ENCODE results near the gene ACTBL2. TPM values are rescaled to one million over a fixed set of nuclear protein-coding genes. Genes with fewer than 3 reads are reported as not detected.

ACTBL2 gene
- total RNA-seq, 4 donors from 2014 or later: not detected

GRCh38 chr5:57517250-57517649 is 34.6 kb upstream of the ACTBL2 start:
- WGBS, 2 donors: 89 to 96% methylated on average over 1 of the region's 1 CpG
- Histone ChIP-seq H3K9me3 (peaks cover 0 to 4% (median 0%) of the 10 kb centered on the region in 4 donors), H3K4me3 (no peak overlapping the region), H3K27me3 (no peaks in the 10 kb centered on the region), H3K36me3 (no peaks in the 10 kb centered on the region), H3K4me1 (no peaks in the 10 kb centered on the region), H3K27ac (no peak overlapping the region)
- DNase-seq (ENCODE audit: low spot score in 2 of 2): no peak
- TF ChIP-seq EP300 (IDR thresholded peaks at IDR 0.05): no peak
- no peak for TF ChIP-seq CTCF (IDR thresholded peaks at IDR 0.05)
- TF ChIP-seq POLR2A (IDR thresholded peaks at IDR 0.05): no peak

- Histone ChIP-seq H3K4me1 (no peaks in the 10 kb centered on the region), H3K9me3 (no peaks in the 10 kb centered on the region), H3K36me3 (no peaks in the 10 kb centered on the region), H3K4me3 (no peak overlapping the region), H3K27me3 (no peaks in the 10 kb centered on the region), H3K27ac (no peak overlapping the region)
- DNase-seq (ENCODE audit: low spot score in 2 of 2): no peak
- WGBS, 2 donors: 94 to 97% methylated on average over 2 of the region's 2 CpGs
- no peak for TF ChIP-seq POLR2A (IDR thresholded peaks at IDR 0.05)
- TF ChIP-seq CTCF (IDR thresholded peaks at IDR 0.05): no peak
- no peak for TF ChIP-seq EP300 (IDR thresholded peaks at IDR 0.05)
These were observed 31.2 kb upstream of the ACTBL2 start for GRCh38 chr5:57513785-57514184.

- WGBS, 2 donors: 98 to 100% methylated on average over 1 of the region's 1 CpG
- H3K9me3 ChIP-seq: no peaks in the 10 kb centered on the region
These were observed 28.7 kb upstream of the ACTBL2 start for GRCh38 chr5:57511321-57511720.

GRCh38 chr5:57509501-57510260 is 27.1 kb upstream of the ACTBL2 start:
- H3K4me1 ChIP-seq: peaks cover 0 to 7% (median 0%) of the 10 kb centered on the region in 4 donors
- 77 to 82% methylated on average over 3 of the region's 3 CpGs for WGBS, 2 donors

More at GRCh38 chr5:57511321-57511720, 28.7 kb upstream of the ACTBL2 start:
- no peak for TF ChIP-seq POLR2A (IDR thresholded peaks at IDR 0.05)
- TF ChIP-seq CTCF (IDR thresholded peaks at IDR 0.05): no peak
- no peak for TF ChIP-seq EP300 (IDR thresholded peaks at IDR 0.05)
- Histone ChIP-seq H3K27me3 (no peaks in the 10 kb centered on the region), H3K36me3 (no peaks in the 10 kb centered on the region), H3K27ac (no peak overlapping the region), H3K4me3 (no peak overlapping the region), H3K4me1 (no peaks in the 10 kb centered on the region)
- DNase-seq (ENCODE audit: low spot score in 2 of 2): no peak

More at GRCh38 chr5:57509501-57510260, 27.1 kb upstream of the ACTBL2 start:
- DNase-seq (ENCODE audit: low spot score in 2 of 2): no peak
- no peaks in the 10 kb centered on the region for H3K36me3 ChIP-seq
- no peak overlapping the region for H3K4me3 ChIP-seq
- no peaks in the 10 kb centered on the region for H3K27me3 ChIP-seq
- H3K9me3 ChIP-seq: no peaks in the 10 kb centered on the region
- TF ChIP-seq POLR2A (IDR thresholded peaks at IDR 0.05) (no peak), EP300 (IDR thresholded peaks at IDR 0.05) (no peak), CTCF (IDR thresholded peaks at IDR 0.05) (no peak)
- no peak overlapping the region for H3K27ac ChIP-seq

Data from tibial nerve (tissue), 4 donors.